Endothelial cell of hepatic sinusoid (primary cell): ENCODE data around the gene CCDC183.
"Not testable (repeated sequence)": the region's sequence is repeated elsewhere in the genome, so short reads cannot be mapped to it uniquely, and the experiment has no call there.

Experiments used
- in situ Hi-C: cut with HindIII; loops from 2 replicates; pipeline ENCODE4 v1.10.0; 2017; ENCODE audit warnings: low sequenced_read_pairs

CCDC183 gene

DNA sequence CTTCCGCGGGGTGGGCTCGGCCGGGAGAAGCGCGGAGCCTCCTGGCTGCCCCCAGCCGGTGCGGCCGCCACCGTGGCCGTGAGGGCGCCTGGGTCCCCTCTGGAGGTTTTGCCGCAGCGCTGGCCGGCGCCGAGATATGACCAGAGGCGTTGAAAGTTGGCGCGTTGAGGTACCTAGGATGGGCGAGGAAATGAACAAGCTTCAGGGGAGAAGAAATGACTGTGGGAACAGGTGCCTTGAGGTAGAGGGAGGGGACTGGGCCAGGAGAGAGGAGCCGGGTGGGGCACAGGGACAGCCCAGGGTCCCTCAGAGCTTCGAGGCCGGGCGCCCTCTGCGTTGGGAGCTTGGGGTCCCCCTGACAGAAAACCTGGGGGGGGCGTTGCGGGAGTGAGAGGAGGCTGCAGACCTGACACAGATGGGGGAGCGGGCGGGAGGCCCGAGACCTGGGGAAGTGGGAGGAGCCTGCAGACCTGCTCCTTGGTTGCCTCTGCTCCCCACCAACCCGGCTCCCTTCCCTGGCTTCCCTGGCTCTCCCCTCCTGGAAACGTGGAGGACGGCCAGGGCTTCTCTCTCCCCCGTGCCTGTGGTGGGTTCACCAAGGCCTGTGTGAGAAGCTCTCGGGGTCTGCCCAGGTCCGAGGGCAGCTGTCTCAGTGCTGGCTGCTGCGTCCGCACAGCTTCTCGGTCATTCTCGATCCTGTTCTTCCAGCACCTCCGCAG, 25.8 kb downstream of the CCDC183 start:
- in situ Hi-C loops = loop anchor here (25.0 kb wide), 1 partner anchor 340 kb away; the partner anchor contains the start of genes LRRC26 and TMEM210

DNA sequence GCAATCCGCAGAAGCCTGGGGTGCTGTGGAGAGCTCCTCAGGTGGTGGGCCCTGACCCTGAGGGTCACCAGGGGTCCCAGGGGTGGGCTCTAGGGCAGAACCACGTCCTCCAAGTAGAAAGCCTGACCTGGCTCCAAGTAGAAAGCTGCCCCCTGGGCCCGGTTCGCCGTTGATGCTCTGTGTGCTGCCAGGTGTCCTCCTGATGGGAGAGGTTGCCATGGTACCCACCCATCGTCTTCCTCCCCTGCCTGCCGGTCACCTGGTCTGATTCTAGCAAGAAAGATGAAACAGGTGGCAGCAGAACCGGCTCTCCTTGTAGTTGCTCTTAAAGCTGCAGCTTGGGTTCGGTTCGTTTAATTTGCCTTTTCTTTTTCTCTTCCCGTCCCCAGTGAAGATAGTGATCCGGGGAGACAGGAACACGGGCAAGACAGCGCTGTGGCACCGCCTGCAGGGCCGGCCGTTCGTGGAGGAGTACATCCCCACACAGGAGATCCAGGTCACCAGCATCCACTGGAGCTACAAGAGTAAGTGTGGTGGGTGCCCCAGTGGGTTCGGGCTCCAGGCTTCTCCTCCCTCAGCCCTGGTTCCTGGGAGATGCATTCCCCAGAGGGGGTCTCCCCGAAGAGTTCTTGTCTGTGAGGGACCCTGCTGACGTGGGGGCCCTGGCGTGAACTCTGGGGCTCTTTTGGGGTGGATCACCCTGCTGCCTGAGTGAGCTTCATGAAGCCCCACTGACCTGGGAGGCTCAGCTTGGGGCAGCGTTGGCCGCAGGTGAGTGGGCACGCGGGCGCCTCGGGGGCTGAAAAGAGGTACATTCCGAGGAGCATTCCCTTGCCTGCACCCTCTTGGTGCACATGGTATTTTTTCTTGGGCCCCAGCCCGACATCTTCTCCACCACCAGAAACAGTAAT, 27.3 kb downstream of the CCDC183 start:
- in situ Hi-C loops = loop anchor here (25.0 kb wide), 1 partner anchor 339 kb away; the partner anchor contains the start of genes LRRC26 and TMEM210

GRCh38 chr9:136824496-136825225, 28.5 kb downstream of the CCDC183 start:
- in situ Hi-C loops = loop anchor here (25.0 kb wide), 1 partner anchor 338 kb away; the partner anchor contains the start of genes LRRC26 and TMEM210

- in situ Hi-C loops = no loop called here
These were observed 29.4 kb downstream of the CCDC183 start for GRCh38 chr9:136825295-136826187.

- in situ Hi-C loops = no loop called here
These were observed 30.0 kb downstream of the CCDC183 start for GRCh38 chr9:136826188-136826541.

DNA sequence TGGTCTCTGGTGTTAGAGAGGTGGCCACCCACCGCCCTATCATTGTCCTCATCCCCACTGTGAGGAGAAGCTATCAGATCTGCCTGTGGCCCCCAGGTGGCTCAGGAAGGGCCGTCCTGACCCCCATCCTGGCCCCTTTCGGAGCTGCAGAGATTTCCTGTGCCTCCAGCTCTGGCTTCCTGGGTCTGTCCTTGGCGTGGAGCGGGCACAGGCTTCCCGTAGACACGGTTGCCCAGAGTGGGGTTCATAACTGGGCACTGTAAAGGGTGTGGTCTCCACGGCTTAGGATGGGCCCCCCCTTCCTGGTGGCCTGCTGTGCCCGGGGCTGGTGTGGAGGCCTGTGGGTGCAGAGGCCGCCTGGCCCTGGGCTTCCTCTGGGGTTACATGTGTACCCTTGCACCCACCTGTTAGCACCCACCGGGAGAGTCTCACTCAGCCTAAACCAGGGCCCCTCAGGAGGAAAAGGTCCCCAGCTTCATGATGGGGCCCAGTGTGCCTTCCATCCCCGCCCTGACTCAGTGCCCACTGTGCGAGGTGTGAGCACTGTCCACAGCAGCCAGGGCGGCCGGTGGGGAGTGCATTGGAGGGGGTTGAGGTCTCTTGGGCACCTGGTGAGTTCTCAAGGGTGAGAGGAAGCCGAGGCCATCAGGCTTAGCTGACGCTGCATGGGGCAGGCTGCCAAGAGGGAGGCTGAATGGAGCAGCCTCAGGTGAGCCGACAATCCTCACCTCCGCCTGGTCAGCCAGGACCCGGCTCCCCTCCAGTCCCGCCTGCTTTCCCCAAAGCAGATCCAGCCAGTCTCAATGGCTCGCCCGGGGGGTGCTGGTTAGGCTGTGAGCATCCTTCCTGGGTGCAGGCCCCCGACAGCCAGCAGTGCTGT, 30.8 kb downstream of the CCDC183 start:
- in situ Hi-C loops = no loop called here

DNA sequence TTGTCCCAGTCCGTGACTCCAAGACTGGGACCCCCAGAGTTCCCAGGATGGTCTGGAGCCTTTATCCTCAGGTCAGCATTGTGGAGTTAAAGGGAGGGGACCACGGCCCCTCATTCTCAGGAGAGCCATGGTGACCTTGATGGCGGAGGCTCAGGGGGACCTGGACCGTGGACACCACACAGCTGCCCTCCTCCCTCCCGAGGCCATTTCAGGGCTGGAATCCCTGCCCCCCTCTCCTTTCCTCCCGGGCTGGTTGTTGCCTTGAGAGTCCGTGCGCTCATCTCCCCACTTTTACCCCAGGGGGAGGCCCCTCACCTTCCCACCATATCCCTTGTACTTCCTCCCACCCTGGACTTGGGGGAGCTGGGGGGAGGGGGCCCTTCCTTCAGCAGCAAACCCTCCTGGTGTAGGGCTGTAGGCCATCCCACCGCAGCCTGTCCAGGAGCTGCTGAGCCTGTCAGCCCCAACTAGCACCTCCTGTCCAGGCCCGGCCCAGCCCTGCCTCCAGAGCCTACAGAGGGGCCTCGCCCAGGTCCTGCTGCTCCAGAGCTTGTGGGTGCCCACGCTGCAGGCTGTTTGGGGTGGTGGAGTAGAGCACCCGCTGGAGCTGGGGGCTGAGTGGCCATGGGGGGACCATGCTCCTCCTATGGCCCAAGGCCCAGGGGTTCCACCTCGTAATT, 31.8 kb downstream of the CCDC183 start:
- in situ Hi-C loops = no loop called here

DNA sequence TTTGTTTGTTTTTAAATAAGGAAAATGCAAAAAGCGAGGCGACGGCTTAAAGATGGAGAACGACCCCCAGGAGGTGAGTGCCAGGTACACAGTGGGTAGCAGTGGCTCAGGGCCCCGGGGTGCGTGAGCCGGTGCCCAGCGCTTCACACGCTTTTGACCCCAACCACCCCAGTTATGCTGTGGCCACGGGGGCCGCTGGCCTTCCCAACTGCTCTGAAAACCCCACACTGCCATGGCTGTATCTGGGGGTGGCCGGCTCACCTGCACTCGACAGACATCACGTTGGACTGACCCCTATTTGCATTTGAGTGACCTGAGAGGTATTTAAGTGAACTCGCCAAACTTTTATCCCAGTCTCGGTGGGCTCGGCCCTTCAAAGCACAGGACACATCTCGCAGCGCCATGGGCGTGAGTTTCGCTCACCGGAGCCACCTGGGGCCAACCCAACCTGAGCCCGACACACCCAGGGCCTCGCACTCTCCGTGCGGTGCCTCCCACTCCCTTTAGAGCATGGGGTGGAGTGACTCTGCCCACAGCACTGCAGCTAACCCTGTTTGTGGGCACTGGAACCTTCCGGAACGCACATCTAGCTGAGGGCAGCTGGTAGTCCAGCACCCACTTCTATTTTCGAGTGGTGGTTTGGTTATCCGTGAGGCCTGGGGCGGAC, 32.5 kb downstream of the CCDC183 start:
- in situ Hi-C loops = no loop called here

- in situ Hi-C loops = no loop called here
These were observed 33.3 kb downstream of the CCDC183 start for GRCh38 chr9:136829412-136829811.

DNA sequence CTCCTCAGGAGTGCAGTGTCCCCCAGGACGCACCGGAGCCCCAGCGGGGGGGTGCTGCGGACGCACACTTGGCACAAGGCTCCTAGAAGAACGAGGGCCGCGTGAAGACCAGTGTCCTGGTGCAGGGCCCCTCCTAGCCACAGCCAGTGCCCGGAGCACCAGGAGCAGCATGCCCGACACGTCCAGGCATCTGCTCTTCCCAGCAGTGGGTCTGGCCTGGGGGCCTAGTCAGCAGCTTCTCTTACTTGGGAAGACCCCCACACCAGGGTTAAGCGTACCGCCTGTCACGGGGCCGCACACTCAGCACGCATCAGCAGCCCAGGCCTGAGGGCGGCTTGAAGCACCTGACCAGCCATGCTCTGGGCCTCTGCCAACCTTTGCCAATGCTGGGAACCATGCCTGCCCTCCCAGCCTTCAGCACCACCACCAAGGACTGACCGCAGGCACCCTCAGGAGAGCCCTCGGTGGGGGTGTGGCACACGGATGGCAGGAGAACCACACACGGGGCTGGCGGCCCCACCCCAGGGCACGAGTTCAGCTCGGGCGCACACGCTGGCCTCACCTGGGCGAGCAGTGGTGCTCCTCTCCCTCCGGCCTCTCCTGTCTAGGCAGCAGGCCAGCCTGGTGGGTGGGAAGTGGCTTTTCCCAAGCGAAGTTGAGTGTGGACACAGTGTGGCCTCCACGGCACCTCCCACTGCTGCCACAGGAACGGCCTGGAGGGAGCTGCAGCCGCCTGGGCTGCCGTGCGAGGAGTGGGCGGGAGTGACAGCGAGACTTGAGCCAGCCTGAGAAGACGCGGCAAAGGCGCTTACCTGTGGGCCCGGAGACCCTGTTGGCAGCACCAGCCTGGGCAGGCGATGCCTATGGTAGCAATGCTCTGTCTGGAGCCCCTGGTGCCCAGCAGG, 34.1 kb downstream of the CCDC183 start:
- in situ Hi-C loops = no loop called here

DNA sequence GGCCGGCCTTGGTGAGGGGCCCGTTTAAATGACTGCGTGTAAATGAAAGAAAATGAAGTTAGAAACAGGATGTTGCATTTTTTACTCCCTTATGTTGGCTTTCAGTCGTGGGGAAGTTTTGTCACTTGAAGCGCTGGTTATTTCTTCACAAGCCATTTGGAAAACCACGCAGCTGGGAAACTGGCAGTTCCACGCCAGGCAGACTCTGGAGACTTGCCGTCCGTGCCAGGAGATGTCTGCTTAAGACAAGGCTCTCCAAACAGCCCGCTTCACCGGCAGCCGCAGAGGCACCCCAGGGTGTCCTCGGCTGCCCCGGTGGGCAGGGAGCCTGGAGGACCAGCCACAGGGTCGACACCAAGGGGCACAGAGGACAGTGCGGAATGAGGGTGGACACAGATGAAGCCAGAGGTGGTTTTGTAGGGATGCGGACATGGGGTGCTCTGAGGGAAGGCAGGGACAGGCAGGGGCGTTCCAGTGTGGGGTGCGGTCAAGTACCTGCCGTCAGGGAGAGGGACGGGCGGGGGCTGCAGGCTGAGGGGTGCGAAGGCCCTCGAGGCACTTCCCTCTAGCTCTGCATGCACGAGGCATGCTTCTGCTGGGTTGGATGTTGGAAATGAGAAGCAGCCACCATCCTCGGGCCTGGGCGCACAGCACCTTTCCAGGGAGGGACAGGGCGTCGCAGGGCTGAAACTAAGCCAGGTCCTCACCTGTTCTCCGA, 35.0 kb downstream of the CCDC183 start:
- in situ Hi-C loops = no loop called here

GRCh38 chr9:136831720-136832104, 35.6 kb downstream of the CCDC183 start:
- in situ Hi-C loops = no loop called here

- in situ Hi-C loops = no loop called here
These were observed 36.4 kb downstream of the CCDC183 start for GRCh38 chr9:136832581-136832980.

- in situ Hi-C loops = not testable (repeated sequence)
These were observed 37.4 kb downstream of the CCDC183 start for GRCh38 chr9:136833381-136834048.

DNA sequence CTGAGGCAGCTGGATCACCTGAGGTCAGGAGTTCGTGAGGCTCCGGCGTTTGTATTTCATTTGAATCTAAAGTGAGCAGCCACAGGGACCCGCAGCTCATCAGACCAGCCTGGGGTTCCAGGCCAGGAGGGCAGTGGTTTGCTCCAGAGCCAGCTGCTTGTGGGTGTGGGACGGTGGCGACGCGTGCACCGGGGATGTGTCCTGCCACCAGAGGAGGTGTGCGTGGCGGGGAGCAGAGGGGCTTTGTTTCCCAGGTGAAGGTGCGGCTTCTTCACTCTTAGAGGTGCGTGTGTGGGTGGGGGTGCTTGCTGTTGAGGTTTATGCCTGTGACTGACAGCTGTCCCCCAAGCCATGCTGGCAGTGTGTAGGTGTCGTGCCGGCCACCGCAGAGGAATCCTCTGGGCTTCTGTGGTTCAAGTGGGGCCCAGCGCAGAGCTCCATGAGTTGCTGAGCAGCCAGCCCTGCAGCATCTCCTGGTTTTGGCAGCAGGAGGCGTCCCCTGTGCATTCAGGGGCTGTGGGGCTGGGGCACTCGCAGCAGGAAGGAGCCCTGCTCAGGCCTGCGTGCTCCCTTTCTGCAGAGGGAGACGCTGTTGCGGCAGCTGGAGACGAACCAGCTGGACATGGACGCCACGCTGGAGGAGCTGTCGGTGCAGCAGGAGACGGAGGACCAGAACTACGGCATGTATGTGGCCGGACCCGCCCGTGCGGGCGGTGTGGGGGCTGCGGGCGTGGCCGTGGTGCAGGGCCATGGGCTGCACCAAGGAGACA, 39.2 kb downstream of the CCDC183 start:
- in situ Hi-C loops = no loop called here
